ENCODE results near the gene ADAM33.

Gene ADAM33

GRCh38 chr20:3689978-3690377 lies 8.2 kb upstream of the ADAM33 start:
- no peak for DNase-seq (ENCODE audit: low read depth in 2 of 2)

GRCh38 chr20:3687655-3688054 lies 5.8 kb upstream of the ADAM33 start:
- DNase-seq (ENCODE audit: low read depth in 2 of 2), result no peak

GRCh38 chr20:3686867-3687321 lies 5.1 kb upstream of the ADAM33 start:
- DNase-seq (ENCODE audit: low read depth in 2 of 2), result no peak

- no peak for DNase-seq (ENCODE audit: low read depth in 2 of 2)
Observed at GRCh38 chr20:3686421-3686820, 4.6 kb upstream of the ADAM33 start.

GRCh38 chr20:3685341-3685740 lies 3.5 kb upstream of the ADAM33 start:
- DNase-seq (ENCODE audit: low read depth in 2 of 2), result no peak

GRCh38 chr20:3681352-3681930 lies 369 bp downstream of the ADAM33 start:
- DNase-seq (ENCODE audit: low read depth in 2 of 2), result no peak

GRCh38 chr20:3680701-3681351 lies 984 bp downstream of the ADAM33 start:
- no peak for DNase-seq (ENCODE audit: low read depth in 2 of 2)

- DNase-seq (ENCODE audit: low read depth in 2 of 2), result no peak
Observed at GRCh38 chr20:3679749-3680700, 1.8 kb downstream of the ADAM33 start.

GRCh38 chr20:3678856-3679720 lies 2.7 kb downstream of the ADAM33 start:
- no peak for DNase-seq (ENCODE audit: low read depth in 2 of 2)

GRCh38 chr20:3678198-3678597 lies 3.6 kb downstream of the ADAM33 start:
- no peak for DNase-seq (ENCODE audit: low read depth in 2 of 2)

- DNase-seq (ENCODE audit: low read depth in 2 of 2), result no peak
Observed at GRCh38 chr20:3677733-3678132, 4.1 kb downstream of the ADAM33 start.

GRCh38 chr20:3674995-3675900 lies 6.6 kb downstream of the ADAM33 start:
- DNase-seq (ENCODE audit: low read depth in 2 of 2), result no peak

- DNase-seq (ENCODE audit: low read depth in 2 of 2), result no peak
Observed at GRCh38 chr20:3674447-3674846, 7.4 kb downstream of the ADAM33 start.

- no peak for DNase-seq (ENCODE audit: low read depth in 2 of 2)
Observed at GRCh38 chr20:3673221-3674070, 8.4 kb downstream of the ADAM33 start.

GRCh38 chr20:3672547-3673171 lies 9.2 kb downstream of the ADAM33 start:
- DNase-seq (ENCODE audit: low read depth in 2 of 2), result no peak

- DNase-seq (ENCODE audit: low read depth in 2 of 2), result no peak
Observed at GRCh38 chr20:3671986-3672546, 9.7 kb downstream of the ADAM33 start.

- no peak for DNase-seq (ENCODE audit: low read depth in 2 of 2)
Observed at GRCh38 chr20:3670945-3671344, 10.9 kb downstream of the ADAM33 start.

GRCh38 chr20:3670511-3670910 lies 11.3 kb downstream of the ADAM33 start:
- no peak for DNase-seq (ENCODE audit: low read depth in 2 of 2)

All from stimulated activated CD8-positive, alpha-beta memory T cell treated with anti-CD3 and anti-CD28 coated beads, Interleukin-15, amount 100 ng/mL, for 4 hours (primary cell).